ENCODE data around the gene MUC5AC.
"Not testable (repeated sequence)": the region's sequence is repeated elsewhere in the genome, so short reads cannot be mapped to it uniquely, and the experiment has no call there.

The MUC5AC gene

GRCh38 chr11:1177771-1178090 is 20.0 kb downstream of the MUC5AC start:
- DNase-seq (ENCODE audit: low read depth) = no peak

GRCh38 chr11:1178201-1178885 is 20.6 kb downstream of the MUC5AC start:
- no peak for DNase-seq (ENCODE audit: low read depth)

GRCh38 chr11:1178906-1179305 is 21.2 kb downstream of the MUC5AC start:
- DNase-seq (ENCODE audit: low read depth) = no peak

- DNase-seq (ENCODE audit: low read depth) = no peak
Observed at GRCh38 chr11:1179641-1180040, 21.9 kb downstream of the MUC5AC start.

- DNase-seq (ENCODE audit: low read depth) = no peak
Observed at GRCh38 chr11:1180171-1180570, 22.4 kb downstream of the MUC5AC start.

GRCh38 chr11:1180947-1181391 is 23.2 kb downstream of the MUC5AC start:
- DNase-seq (ENCODE audit: low read depth) = no peak

GRCh38 chr11:1181420-1181819 is 23.7 kb downstream of the MUC5AC start:
- no peak for DNase-seq (ENCODE audit: low read depth)

GRCh38 chr11:1181853-1182535 is 24.2 kb downstream of the MUC5AC start:
- DNase-seq (ENCODE audit: low read depth) = no peak

GRCh38 chr11:1184139-1184538 is 26.4 kb downstream of the MUC5AC start:
- DNase-seq (ENCODE audit: low read depth) = not testable (repeated sequence)

- DNase-seq (ENCODE audit: low read depth) = not testable (repeated sequence)
Observed at GRCh38 chr11:1188451-1189130, 30.8 kb downstream of the MUC5AC start.

- DNase-seq (ENCODE audit: low read depth) = not testable (repeated sequence)
Observed at GRCh38 chr11:1189816-1190215, 32.1 kb downstream of the MUC5AC start.

GRCh38 chr11:1191786-1192470 is 34.2 kb downstream of the MUC5AC start:
- not testable (repeated sequence) for DNase-seq (ENCODE audit: low read depth)

- no peak for DNase-seq (ENCODE audit: low read depth)
Observed at GRCh38 chr11:1192741-1193325, 35.1 kb downstream of the MUC5AC start.

GRCh38 chr11:1193326-1194230 is 35.8 kb downstream of the MUC5AC start:
- no peak for DNase-seq (ENCODE audit: low read depth)

- no peak for DNase-seq (ENCODE audit: low read depth)
Observed at GRCh38 chr11:1194231-1194976, 36.7 kb downstream of the MUC5AC start.

- DNase-seq (ENCODE audit: low read depth) = no peak
Observed at GRCh38 chr11:1194977-1195681, 37.4 kb downstream of the MUC5AC start.

- no peak for DNase-seq (ENCODE audit: low read depth)
Observed at GRCh38 chr11:1195682-1196515, 38.1 kb downstream of the MUC5AC start.

- DNase-seq (ENCODE audit: low read depth) = no peak
Observed at GRCh38 chr11:1196516-1197391, 39.0 kb downstream of the MUC5AC start.

All from activated T-helper 9 cell treated with anti-CD3 and anti-CD28 coated beads, Interleukin-2, amount 50 U/mL, for 16 hours (primary cell).